NCI-H82 treated with DMSO at 0.1 percent for 48 hours (cell line): ENCODE data around the gene LIFR.
"Not testable (repeated sequence)": the region's sequence is repeated elsewhere in the genome, so short reads cannot be mapped to it uniquely, and the experiment has no call there.

Experiments
- DNase-seq: peaks from one replicate; lab custom pipeline; 2025; ENCODE audit not compliant: unreplicated experiment; lab: John Stamatoyannopoulos, UW

LIFR gene

DNA sequence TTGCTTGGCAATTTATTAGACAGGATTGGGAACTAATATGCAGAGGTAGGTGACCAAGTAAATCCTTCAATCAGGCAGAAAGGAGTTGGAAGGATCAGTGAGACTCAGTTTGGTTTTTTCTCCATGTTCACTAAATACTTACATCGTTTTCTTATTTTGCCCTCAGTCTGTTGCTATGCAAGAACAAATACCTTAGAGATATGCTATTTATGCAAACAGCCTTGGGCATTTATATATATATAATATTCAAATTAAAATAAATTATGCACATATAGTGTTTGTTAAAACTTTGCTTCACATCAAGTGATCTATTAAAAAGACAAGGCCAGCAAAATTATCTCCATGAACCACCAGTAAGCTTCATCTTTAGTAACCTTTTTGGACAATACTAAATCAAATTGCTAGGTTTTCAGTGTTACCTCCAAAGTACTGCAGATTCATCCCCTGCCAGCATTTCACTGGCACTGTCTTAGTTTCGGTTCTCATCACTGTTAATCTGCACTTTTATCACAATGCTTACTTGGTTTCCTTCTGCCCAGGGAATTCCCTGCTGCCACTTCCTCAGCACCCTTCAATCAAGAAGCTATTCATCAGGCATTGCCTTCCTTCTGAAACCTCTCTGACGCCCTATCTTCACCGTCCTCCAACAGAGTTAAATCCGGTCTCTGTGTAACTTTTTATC lies 26.0 kb upstream of the LIFR start:
- no peak for DNase-seq

DNA sequence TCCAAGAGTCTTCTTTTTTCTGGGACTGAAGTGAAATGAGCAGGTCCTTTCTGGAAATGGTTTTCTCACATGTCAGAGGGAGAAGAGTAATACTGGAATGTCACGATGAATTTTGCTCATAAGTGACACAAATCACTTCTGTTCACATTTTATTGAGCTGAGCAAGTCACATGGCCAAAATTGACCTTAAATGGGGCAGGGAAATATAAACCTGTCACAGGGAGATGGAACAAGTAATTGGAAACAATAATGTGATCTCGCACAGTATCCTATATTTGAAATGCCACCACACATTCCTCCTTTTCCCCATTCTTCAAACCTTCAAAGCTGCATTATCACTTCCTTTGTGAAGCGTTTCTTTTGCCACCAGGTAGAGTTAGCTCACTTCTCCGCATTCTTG lies 25.2 kb upstream of the LIFR start:
- no peak for DNase-seq

DNA sequence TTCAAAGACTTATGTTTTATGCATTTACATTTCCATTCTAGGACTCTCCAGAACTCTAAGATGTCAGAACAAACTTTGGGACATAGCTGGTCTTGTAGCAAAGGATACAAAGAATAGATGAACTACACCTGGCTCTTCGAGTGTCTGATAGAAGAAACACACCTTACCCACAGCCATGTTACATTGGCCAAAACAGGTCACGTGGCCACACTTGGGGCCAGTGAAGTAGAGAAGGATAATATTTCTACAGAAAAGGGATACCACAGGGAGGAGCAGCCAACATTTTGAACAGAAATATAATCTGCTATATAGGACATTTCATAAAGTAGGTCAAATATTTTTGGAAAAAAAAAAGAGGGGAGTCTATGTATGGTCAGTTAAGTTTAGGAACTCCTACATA lies 22.7 kb upstream of the LIFR start:
- no peak for DNase-seq

DNA sequence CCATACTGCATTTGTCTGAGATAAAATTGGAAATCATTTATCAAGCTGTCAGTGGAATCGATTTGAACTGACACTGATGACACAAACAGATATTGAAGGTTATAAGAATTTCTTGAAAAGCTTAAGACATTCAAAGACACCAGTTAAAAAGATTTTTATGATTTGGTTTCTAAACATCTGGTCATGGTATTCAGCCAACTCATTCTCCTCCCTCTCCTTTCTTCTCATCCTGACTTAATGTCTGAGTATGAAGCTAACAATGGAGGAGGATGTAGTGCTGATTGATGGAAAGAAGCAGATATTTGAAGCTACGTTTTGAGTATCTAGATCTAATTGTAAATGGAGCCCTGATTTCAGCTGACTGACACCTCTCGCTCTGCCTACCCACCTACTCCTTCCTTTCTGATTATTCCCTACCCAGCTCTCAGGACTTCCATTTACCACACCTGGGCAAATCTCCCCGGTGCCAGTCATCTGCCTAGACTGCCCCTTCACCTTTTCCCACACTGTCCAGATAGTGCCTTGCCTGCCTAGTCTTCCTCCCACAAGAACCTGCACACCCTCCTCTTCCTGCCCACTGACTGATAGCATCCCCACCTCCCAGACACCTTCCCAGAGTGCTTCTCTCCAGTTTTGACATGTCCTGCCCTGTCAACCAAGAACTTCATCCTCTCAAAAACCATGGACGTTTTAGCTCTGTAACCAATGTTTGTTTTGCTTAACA lies 20.7 kb upstream of the LIFR start:
- no peak for DNase-seq

DNA sequence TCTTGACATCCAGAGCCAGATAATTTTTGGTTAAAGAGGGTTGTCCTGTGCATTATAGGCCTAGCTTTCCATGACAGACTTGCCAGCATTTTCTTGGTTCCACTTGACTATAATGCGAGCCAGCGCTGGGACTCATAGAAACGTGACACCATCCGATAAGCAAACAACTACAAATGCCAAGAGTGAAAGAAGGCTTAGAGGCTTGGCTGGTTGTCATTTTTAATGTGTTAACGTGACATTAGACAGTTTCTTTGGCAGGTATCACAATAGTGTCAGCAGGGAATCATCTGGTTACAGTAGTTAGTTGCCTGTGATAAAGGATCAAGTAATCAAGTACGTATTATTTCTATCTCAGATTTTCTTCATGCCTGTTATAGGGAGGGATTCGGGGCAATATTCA lies 20.0 kb upstream of the LIFR start:
- DNase-seq = no peak

DNA sequence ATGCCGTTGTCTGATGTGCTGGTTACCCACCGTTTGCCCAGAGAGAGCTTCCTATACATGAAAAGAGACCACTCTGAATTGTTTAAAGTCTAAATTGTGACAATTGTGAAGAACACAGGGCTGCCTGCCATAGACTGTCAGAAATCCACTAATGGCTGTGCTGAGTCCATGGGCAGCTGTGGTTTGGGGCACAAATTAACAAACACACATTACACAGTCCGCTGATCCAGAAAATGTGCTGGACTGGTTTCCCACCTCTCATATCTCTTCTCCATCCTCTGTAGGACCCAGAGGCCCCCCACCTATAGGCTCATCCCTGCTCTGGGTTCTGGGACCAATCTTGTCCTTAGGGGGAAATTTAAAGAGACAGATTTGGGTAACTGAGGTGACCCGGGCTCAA lies 19.0 kb upstream of the LIFR start:
- no peak for DNase-seq

DNA sequence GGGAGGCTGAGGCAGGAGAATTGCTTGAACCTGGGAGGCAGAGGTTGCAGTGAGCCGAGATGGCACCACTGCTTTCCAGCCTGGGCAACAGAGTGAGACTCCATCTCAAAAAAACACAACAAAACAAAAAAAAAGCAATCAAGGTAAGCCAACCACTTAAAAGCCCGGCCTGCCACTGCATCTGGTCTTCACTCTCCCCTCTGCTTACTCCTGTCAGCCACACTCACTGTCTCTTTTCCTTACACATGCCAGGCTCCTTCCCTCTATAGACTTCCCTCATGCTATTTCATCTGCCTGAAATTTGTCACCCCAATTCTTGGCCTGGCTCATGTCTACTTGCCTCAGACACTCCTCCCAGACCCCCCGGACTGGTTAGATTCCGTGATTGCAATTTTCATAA lies 17.6 kb upstream of the LIFR start:
- no peak for DNase-seq

DNA sequence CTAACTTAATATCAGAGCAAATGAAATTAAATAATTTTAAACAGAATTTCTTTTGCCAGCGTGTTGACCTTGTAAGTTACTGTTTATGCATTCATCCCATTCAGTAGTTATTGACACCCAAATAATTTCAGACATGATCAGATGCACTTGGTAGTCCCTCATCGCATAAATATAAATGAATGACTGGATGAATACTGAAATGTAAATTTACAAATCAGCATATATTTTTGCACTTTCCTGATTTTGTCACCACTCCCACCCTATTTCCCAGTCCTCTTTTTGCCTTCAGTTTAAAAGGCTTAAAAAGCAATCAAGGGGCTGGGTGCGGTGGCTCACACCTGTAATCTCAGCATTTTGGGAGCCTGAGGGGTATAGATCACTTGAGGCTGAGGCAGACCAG lies 17.1 kb upstream of the LIFR start:
- no peak for DNase-seq

DNA sequence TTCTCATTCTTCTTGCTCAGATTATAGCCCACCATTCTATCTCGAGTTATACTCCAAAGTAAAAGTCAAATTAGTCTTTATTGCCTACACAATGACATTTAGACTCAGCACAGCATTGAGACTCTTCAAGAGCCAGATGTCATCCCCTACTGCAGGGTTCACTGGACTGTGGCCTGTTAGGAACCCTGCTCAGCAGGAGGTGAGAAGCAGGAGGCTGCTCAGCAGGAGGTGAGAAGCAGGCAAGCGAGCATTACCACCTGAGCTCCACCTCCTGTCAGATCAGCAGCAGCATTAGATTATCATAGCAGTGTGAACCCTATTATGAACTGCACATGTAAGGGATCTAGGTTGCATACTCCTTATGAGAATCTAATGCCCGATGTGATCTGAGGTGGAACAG lies 12.7 kb upstream of the LIFR start:
- DNase-seq = no peak

DNA sequence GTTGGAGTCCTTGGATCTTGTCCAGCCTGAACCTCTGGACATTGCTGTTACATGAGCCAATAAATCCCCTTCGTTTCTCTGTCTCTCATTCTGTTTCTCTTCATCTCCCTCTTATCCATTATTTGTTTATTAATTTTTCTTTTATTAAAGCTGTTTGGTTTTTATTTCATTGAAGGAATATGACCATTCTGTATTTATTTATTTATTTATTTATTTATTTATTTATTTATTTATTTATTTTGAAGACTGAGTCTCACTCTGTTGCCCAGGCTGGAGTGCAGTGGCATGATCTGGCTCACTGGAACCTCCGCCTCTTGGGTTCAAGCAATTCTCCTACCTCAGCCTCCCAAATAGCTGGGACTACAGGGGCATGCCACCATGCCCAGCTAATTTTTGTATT lies 10.9 kb upstream of the LIFR start:
- DNase-seq = not testable (repeated sequence)

DNA sequence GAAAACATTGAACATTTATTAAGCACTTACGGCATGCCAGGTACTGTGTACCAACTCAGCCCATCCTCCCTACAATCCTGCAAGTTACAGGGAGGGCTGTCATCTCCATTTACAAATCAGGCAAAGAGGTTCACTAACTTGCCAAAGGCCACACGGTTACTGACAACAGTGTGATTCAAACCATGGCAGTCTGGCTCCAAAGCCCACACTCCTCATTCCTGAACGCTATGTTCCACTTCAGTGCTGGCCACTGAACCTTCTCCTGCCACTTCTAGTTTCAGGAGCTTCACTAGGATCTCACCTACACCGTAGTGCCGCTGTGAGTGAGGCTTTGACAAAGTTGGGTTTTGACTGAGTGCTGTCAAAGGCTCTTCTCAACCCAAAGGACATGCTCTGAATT lies 7.2 kb upstream of the LIFR start:
- DNase-seq = no peak

DNA sequence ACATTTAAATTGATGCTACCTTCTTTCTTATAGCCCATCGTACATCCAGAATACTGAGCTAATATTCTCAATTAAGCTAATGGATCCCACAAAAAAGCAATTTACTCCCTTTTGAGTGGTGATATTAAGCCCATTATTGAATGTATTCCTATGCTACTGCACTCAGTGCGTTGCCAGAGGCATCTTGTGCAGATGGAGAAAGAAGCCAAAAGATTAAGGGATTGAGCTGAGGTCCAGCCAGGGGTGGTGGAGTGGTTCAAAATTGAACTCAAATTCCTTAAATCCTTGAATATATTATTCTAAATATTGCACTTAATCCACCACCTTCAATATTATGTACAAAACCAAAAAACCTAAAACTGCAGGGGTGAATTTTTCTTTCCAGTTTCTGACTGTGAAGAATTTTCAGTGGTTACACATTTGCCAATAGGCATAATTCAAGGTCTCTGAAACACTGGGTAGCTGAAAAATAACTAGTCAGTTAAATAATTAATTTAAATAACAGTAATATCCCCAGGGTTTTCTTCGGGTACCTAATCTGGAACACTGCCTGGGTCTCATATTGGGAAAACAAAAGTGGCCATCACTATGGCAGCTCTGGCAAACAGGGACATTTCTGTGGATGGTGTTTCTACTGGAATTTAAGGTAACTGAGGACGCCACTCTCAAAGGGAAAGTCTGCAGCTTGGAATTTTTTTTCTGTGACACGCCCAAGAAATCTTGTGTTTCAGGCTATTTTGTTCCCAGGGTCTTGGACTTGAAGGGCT lies 6.2 kb upstream of the LIFR start:
- DNase-seq = no peak

DNA sequence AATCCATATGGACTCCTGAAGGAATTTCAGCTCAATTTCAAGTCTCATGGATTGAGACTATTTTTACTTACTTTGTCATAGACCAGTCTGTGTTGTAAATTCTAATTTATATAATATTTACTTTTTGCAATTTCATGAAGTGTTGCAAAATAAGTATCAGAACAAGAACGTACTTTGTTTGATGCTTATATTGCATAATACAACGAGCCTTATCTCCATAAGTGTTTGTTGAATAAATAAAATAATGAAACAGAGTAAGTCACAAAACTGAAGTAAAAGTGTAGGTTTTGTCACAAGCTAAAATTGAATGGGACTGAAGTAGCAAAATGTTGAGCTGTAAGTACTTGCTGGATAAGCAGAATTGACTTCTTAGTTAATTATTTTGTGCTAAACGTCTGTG lies 3.0 kb upstream of the LIFR start:
- DNase-seq = no peak

DNA sequence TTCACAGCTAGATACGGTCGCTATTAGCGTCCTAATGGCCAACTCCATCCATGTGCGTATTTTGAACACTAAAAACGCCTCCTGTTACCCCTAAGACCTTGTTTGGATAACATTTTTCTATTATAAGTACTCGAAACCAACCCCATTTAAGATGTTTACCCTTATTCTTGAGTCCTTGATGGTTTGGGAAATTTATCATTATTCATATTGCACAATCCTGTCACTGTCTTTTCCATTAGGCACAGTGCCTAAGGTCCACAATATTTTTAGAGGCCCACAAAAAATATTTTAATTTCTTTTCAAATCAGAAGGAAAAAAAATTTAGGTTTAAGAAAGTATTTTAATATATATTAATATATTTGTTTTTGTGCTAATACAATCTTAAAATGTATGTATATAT lies 1.3 kb upstream of the LIFR start:
- no peak for DNase-seq

DNA sequence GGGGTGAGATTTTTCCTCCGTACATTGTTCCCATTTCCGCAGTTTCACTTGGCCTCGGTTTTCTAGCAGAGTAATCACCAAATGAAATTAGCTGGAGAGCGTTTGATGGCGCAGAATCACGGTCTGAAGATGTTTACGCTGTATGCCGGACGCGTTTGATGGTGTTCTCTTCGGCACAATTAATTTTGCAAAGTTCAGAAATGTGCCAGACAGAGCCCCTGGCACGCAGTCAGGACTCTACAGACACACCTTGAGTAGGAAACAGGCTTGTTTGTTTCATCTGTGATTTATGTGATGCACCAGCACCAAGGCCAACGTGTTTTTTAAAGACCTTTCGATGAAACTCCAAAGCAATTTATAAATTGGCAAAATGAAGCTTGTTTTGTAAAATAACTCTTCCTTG lies 863 bp upstream of the LIFR start:
- no peak for DNase-seq

DNA sequence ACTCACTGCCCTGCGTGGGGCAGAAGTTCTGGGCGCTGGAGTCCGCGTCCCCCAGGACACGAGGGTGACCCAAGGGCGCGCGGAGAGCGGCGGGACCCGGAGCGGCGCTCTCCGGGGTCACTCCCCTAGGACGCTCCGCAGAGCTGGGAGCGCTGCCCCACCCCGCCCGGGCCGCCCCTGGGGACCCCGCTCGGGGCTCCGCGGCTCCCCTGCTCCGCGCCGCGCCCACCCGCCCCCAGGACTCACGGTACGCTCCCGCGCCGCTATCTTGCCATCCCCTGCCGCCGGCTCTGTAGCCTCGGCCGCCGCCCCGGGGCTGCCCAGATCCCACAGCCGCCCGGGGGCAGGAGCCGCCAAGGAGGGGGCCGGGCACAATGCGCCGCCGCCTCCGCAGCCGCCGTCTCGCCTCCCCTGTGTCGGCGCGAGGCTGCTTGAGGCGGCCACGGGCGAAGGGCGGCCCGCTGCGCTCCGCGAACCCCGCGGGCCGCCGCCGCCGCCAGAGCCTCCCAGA lies 303 bp downstream of the LIFR start:
- DNase-seq = no peak

DNA sequence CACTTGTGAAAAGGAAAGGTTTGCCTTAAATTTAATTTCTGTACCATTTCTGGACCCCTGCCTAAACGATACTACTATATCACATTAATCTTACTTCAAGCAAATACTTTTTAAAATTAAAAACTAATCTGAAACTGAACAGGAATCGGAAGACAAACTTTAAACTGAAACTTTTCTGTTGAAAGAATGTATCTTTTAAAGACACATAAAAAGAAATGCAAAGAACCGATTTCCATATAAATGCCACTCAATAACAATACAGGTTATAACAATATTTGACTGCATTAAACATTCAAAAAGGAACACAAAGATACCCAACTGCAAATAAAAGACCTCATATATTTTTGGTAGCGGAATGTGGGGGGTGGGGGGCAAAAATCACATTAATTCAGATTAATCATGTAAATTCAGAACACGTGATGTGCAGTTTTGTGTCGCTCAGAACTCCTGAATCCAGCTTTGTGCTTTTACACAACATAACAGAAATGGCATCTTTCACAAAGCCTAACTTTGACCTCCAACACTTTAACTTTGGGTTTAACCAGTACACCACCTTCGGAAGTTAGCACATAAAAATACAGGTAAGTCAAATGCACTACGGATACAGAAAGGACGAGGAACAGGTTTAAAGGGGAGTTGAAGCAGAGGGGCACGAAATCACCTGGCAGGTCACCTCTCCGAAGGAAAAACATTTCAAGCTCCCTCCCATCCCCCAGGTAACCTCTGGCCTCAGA lies 925 bp downstream of the LIFR start:
- DNase-seq = no peak

DNA sequence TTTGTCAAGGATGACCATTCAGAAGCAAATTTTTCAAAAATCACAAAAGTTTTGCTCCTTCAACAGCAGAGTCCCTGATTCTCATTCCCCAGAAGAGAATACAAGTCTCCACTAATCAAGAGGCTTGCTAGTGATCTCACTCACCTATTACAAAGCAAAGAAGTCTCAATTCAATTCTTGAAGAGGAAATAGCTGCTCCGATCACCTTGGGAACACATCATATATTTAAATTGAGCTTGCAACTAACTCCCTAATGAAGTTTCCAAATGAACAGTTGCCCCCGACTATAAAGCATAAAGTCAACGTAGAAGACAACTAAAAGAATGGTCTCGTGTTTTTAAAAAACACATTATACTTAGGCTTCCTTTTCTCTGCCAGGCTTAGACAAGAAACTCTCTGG lies 1.6 kb downstream of the LIFR start:
- DNase-seq = no peak

DNA sequence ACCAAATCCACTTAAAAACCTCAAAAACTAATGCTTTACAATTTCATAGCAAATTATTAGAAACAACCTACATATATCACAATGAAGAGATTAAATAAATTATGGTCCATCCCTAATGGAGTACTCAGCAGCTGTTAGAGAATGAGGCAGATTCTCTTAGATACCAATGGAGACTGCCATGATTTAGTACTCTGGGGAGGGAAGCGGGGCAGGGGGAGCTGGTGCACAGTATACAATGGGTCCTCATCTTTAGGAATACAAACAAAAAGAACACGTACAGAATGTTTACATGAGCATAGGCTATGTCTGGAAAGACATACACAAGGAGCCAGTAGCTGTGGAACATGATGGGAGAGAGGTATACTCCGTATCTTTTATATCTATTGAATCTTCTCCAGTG lies 2.0 kb downstream of the LIFR start:
- DNase-seq = no peak

DNA sequence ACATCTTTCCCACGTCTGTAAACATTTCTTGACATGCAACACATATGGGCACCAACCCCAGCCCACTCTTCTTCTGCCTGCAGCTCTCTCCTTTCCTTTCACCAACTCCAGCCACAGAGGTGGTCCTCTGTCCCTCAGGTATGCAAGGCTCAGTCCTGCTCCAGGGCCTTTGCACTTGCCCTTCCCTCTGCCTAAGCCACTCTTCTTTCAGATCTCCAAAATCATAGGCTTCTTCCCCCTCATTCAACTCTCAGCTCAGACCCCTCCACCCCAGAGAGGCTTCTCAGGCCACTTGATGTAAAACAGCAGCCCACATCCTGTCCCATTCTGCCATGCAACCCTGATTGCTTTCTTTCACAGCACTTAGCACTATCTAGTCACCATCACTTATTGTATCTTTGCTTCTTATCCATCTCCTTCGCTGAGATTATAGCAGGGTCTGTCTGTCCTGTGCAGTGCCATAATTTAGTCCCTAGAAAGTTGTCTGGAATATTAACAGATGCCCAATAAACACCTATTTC lies 3.4 kb downstream of the LIFR start:
- DNase-seq = no peak
